ENCODE data around the gene RCCD1.

DNA sequence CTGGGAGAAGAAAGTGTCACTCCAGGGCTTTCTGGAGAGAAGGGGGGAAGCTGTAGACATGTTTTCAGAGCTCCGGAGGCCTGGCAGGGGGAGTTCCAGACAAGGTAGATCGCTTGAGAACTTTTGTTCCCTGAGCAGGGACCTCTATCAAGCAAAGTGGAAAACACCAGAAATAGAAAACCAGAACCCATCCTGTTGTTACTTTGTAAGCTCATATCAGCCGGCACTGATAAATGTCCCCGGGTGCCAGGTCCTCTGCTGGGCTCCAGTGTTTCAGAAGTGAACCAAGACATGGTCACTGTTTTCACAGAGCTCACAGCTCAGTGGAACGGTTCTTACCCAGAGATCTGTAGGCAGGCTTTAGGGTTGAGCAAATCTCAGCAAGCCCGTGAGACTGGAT is 35.8 kb upstream of the RCCD1 start:
- no peak for TF ChIP-seq POLR2A (IDR thresholded peaks at IDR 0.05)
- TF ChIP-seq, protein P1, sequence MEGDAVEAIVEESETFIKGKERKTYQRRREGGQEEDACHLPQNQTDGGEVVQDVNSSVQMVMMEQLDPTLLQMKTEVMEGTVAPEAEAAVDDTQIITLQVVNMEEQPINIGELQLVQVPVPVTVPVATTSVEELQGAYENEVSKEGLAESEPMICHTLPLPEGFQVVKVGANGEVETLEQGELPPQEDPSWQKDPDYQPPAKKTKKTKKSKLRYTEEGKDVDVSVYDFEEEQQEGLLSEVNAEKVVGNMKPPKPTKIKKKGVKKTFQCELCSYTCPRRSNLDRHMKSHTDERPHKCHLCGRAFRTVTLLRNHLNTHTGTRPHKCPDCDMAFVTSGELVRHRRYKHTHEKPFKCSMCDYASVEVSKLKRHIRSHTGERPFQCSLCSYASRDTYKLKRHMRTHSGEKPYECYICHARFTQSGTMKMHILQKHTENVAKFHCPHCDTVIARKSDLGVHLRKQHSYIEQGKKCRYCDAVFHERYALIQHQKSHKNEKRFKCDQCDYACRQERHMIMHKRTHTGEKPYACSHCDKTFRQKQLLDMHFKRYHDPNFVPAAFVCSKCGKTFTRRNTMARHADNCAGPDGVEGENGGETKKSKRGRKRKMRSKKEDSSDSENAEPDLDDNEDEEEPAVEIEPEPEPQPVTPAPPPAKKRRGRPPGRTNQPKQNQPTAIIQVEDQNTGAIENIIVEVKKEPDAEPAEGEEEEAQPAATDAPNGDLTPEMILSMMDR (IDR thresholded peaks at IDR 0.05 in 4 of 5, conservative IDR thresholded peaks at IDR 0.05 in 1 of 5): no peak
